Midbrain (tissue), 1 donor: ENCODE data around the gene EPHA1.

Experiments used
- DNase-seq: peaks from one replicate; lab custom pipeline; 2025; lab: John Stamatoyannopoulos, UW

Gene EPHA1

DNA sequence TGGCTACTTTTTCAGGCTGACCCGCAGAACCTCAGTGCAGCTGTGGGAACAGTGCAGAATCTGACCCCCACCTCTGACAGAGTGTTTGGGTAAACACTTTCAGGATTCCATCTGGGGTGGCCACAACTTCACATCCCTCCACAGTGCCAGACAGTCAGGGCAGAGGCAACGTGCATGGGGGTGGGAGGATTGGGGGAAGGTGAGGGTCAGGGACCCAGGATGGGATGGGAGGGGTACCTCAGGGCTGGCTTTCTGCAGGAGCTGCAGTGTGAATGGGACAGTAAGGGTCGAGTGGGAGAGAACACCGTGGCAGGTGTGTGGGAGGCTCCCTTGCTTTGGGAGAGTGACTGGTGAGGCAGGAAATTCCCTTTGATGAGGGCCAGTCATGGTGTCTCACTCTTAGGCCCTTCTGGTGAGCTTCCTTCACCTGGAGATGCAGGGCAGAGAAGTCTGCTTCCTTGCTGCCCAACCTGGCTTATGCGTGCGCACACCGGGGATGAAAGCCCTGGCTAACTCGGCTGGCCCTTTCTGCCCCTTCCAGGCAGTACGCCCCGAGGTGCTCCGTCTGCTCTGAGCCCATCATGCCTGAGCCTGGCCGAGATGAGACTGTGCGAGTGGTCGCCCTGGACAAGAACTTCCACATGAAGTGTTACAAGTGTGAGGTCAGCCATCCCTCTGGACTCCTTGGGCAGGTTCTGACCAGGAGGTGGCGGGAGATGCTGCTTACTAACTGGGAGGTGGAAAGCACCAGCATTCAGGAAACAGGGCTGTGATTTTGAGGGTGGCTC, 19.1 kb downstream of the EPHA1 start:
- no peak for DNase-seq

DNA sequence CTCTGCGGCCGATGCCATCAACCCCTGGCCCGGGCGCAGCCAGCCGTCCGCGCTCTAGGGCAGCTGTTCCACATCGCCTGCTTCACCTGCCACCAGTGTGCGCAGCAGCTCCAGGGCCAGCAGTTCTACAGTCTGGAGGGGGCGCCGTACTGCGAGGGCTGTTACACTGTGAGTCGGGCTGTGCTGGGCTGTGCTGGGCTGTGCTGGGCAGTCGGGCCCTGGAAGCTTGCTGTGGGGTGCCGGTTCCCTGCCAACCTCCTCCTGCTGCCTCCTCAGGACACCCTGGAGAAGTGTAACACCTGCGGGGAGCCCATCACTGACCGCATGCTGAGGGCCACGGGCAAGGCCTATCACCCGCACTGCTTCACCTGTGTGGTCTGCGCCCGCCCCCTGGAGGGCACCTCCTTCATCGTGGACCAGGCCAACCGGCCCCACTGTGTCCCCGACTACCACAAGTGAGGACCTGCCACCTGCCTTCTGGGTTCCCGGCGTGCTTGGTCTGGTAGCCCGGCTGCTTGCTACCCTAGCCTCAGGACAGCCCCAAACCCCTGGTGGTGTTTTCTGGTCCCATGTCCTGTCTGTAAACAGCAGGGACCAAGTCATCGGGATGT, 20.1 kb downstream of the EPHA1 start:
- DNase-seq: no peak

DNA sequence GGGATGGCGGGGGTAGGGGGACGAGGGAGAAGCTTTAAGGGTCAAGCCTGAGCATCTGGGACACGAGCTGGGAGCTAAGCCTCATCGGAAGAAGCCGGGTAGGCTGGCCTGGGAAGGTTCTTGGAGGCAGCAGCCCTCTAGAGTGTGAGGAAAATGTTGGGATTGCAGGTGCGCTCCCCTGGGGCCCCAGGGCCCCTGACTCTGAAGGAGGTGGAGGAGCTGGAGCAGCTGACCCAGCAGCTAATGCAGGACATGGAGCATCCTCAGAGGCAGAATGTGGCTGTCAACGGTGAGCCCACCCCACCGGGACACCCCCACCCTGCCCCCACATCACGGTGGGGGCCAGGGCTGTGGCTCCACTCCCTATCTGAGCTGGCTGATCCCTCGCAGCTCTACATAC, 20.6 kb downstream of the EPHA1 start:
- DNase-seq: no peak

DNA sequence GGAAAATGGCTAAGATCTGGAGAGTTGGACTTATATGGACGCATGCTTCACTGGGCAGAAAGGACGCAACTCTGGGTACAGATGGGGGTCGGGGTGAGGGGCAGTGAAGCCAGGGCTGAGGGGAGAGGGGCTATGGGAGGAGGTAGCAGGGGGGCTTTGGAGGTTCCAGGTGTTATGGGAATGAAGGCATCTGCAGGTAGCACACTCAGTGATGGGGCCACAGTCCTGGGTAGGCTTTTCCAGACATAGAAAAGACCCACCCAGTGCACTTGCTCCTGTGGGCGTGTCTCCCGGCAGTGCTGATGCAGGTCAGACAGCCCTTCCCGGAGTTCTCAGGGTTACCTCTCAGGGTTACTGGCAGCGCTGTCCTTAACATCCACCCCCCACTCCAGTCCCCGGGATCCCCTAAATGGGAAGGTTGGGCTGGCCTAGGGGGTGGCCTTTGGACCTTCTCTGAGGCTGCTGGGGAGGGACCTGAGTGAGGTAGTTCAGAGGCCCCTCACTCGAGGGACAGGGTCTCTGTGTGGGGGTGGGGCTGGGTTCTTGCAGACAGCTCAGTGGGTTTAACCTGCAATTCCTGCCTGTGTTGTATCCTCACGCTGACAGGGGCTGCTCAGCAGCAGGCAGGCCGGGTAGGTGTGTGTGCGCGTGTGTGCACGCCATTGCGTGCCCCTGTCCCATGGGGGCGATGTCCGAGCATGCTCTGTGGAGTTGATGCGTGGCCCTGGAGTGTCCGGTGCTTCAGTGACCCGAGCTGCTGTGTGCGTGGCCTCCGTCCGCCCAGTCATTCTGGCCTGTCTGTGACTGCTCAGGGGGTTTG, 21.3 kb downstream of the EPHA1 start:
- no peak for DNase-seq

DNA sequence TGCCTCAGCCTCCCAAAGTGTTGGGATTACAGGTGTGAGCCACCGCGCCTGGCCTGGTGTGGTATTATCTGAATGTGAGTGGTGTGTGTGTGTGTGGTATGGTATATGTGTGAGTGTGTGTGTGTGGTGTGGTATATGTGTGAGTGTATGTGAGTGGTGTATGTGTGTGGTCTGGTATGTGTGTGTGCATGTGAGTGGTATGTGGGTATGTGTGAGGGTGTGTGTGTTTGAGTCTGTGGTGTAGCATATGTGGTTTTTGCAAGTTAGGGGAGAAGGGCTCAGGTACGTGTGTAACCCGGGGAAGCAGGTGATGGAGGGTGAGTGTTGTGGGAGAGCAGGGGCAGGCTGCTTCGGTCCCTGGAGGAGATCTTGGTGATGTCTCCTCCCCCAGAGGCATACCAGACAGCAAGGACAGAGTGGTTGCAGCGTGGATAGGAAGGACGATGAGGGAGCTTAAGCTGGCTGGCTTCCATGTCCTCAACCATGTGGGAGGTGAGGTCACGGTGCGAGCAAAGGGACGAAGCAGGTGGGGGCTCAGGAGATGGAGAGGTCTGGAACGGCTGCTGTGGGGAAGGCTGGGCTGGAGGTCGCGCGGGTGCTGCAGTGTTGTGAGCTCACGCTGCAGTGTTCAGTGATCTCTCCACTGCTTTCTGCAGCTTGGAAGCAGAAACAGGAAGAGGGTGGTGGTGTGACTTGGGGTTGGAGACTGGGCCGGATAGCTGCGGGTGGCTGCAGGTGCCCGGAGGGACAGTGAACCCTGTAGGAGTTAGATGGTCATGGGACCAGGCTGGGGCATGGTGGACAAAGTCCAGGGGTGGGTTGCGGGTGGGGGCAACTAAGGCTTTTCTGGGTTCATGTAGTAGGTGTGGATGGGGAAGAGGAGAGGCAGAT, 22.5 kb downstream of the EPHA1 start:
- DNase-seq: peak; percentile 6

DNA sequence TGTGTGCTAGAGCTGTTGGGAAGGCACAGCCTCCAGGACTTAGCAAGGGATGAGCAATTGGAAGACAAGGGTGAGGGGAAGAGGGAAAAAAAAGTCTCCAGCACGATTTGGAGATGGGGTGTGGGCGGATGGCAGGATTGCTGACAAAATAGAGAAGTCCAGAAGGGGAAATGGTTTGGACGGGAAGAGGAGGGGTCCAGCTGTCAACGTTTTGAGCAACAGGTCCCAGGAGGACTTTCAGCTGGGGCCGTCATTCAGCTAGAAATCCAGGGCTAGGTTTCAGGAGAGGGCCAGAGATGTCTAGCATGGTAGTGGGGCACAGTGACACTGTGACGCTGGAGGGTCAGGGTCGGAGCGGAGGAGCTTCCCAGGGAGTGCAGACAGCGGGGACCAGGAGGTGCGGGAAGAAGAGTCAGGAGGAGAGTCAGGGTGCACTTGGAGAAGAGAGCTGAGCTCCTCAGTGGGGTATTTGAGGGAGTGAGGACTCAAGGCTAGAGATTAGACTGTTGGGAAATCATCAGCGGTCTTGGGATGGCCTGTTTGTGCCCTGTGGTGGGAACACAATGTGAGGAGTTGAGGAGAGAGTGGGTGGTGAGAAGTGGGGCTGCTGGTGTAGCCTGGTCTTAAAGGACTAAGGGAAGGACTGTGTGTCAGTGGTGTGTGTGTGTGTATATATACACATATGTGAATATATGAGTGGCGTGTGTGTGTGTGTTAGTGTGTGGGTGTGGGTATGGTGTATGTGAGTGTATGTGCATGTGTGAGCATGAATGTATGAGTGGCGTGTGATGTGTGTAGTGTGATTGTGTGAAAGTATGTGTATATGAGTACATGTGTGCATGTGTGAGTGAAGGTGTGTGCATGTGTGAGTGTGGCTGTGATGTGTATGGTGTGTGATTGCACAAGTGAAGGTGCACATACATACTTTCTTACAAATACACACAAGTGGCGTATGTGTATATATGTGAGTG, 23.7 kb downstream of the EPHA1 start:
- DNase-seq: peak; percentile 5

DNA sequence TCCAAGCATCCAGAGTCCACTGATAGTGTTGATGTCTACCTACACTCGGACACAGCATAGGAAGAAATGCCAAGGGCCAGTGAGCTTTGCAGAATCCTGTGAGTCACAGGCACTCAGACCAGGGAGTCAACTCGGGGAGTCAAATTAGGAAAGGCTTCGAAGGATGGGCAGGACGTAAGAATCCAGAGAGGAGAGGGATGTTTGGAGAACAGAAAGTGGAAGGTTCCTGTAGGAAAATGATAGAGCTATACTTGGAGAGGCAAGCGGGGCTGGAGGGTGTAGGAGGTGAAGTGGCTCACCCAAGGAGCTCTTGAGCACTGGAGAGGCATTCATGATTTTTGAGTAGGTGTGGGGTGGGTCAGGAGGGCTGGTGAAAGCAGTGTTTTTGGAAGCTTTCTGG, 24.5 kb downstream of the EPHA1 start:
- no peak for DNase-seq

DNA sequence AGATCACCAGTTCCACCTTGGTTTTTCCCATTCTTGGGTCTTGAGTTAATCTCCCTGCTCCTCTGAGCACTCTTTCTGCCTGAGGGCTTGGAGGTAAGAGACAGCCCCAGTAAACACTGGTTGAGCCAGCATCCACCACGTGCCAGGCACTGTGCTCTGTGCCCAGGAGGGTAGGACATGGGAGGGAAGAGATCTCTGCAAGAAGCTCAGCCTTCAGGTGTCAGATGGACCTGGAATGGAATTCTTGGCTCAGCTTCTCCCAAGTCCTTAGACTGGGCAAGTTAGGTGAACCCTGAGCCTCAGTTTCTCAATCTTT, 25.1 kb downstream of the EPHA1 start:
- DNase-seq: no peak

DNA sequence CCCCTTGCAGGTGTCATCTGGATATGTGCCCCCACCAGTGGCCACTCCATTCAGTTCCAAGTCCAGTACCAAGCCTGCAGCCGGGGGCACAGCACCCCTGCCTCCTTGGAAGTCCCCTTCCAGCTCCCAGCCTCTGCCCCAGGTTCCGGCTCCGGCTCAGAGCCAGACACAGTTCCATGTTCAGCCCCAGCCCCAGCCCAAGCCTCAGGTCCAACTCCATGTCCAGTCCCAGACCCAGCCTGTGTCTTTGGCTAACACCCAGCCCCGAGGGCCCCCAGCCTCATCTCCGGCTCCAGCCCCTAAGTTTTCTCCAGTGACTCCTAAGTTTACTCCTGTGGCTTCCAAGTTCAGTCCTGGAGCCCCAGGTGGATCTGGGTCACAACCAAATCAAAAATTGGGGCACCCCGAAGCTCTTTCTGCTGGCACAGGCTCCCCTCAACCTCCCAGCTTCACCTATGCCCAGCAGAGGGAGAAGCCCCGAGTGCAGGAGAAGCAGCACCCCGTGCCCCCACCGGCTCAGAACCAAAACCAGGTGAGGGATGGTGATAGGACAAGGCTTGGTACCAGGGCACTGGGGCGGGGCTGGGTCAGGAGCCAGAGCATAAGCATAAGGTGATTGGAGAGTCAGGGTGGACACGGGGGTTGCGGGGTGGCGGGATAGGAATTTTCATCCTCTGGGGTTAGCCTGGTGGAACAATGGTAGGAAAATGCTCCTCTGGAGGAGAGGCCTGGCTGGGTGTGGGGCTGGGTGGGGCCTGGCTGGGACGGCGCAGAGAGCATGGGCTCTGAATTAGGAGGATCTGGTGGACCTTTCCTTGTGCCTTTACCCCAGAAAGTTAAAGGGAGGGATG, 25.6 kb downstream of the EPHA1 start:
- no peak for DNase-seq

DNA sequence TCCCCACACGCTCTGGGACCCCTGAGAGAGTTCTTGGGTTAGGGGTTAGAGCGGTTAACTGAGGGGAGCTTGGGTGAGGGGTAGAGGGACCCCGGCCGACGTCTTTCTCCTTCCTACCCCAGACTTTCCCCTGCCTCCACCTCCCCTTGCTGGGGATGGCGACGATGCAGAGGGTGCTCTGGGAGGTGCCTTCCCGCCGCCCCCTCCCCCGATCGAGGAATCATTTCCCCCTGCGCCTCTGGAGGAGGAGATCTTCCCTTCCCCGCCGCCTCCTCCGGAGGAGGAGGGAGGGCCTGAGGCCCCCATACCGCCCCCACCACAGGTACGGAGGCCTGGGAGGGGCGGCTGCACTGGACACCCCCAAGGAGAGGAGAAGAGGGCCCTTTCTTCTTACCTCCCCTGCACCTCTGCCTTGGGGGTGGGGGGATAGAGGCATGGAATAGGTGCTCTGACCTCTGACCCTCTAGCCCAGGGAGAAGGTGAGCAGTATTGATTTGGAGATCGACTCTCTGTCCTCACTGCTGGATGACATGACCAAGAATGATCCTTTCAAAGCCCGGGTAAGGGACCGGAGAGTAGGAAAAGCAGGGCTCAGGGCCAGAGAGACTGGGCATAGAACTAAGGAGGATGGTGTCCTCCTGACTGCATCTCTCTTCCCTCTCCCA, 26.4 kb downstream of the EPHA1 start:
- DNase-seq: no peak

DNA sequence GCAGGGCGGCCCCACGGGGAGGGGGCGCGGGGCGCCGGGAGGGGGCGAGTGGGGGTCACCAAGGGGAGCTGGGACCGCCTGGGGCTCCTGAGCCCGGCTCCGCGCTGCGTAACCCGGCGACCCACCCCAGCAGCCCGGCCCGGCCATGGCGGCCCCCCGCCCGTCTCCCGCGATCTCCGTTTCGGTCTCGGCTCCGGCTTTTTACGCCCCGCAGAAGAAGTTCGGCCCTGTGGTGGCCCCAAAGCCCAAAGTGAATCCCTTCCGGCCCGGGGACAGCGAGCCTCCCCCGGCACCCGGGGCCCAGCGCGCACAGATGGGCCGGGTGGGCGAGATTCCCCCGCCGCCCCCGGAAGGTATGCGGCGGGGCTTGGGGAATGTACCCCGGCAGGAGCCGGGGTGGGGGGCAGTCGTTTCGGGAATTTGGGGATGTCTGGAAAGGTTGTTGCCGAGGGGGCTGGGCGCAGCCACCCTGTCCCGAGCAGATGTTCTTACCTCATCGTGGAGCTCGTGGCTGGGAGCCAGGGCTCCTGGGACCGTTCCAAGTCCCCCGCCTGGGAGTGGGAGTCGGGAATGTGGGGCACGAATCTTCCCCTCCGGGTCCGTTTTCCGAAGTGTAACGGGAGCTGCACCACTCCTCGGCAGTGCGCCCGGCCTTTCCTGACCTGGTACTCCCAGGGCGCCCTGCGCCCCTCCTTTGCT, 27.1 kb downstream of the EPHA1 start:
- DNase-seq: peak; percentile 16

DNA sequence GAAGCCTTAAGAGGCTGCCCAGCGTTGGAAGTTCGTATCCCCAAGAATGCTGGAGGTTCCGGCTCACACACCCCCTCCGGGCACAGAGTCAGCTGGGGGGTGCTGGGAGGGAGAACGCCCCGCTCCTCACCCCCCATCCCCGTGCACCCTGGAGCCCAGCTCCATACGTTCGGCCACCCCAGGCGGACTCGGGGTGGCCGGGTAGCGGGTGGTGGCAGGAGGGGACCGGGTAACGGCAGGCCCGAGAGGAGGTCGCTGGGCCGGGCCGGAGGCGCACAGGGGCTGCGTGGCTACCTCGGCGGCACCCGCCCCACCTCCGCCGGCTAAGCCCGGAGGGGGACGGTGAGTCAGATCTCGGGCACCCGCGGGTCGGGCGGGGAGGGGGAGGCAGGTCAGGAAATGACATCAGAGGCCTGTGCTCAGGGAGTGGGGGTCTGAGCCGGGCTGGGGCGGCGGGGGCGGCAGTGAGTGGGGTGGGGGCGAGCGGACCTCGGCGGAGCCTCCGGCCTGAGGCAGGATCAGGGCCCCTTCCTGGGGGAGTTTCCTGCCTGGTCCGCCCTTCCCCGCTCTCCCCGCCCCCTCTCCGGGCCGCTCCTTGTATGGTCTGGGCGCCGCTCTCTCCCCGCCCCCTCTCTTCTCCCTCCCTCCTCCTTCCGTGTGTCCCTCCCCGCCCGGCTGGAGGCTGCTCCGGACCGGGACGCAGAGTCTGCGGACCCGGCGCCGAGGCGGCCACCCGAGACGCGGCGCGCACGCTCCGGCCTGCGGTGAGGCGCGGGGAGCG, 27.8 kb downstream of the EPHA1 start, which contains the start of gene ZYX:
ZYX (plus strand) TSS at position 700 of the 781 bp plus-strand sequence. CDS start 227 bp downstream, outside the sequence.
- peak; percentile 83 for DNase-seq

DNA sequence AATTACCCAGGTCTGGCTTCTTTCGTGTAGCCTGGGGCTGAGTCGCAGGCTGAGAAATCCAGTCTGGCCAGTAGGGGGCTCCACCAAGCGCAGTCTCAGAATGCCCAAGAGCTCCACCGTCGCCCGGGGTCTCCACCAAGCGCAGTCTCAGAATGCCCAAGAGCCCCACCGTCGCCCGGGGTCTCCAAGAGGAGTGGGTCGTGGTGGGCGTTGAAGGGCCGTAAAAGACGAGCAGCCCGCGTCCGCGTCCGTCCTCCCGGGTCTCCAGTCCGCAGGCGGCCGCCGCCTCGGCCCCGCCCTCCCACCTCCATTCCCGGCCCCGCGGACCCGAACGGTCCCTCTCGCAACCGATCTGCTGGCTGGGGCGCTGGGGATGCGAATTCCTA, 28.4 kb downstream of the EPHA1 start:
- peak; percentile 91 for DNase-seq

DNA sequence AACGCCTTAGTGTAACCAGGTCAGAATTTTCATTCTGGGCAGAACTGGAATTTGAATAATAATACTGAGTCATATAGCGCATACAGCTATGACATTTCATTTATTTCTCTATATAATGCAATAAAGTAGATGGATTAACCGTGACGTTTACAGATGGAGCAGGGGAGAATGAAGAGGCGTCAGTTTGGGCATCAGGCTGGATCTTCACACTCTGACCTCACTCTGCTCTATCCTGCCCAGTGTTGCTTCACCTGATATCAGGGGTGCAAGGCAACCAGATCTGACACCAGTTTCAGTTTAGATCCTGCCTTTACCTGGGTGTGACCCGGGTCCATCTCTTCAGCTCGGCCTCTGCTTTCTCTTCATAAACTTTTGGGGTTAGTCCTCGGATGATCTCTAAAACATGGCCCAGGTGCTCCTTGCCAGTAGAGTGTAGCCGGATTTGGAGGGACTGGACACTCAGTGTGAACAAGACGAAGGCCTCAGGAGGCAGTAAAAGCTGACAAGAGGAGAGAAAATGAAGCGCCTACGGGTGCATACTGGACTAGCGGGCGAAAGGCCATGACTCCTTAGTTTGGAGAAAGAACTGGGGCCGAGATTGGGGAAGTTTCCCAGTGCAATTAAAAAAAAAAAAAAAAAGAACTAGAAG, 28.9 kb downstream of the EPHA1 start:
- no peak for DNase-seq

DNA sequence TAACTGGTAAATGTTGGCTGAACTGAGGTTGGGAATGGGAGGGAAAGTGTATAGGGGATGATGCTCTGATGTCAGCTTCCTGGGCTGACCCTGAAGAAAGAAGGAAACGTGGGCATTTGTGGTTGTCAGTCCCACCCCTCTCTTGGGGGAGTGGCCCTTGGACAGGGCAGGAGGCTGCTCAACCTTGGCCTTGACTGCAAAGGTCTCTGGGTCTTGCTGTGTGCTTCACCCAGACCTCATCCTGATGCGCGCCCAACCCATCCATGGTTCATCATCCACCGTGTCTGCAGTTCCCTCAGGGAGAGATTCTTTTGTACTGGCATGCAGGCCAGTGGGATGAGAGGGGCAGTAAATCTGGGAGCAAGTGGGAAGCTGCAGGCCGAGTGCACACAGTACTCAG, 32.3 kb downstream of the EPHA1 start:
- no peak for DNase-seq

DNA sequence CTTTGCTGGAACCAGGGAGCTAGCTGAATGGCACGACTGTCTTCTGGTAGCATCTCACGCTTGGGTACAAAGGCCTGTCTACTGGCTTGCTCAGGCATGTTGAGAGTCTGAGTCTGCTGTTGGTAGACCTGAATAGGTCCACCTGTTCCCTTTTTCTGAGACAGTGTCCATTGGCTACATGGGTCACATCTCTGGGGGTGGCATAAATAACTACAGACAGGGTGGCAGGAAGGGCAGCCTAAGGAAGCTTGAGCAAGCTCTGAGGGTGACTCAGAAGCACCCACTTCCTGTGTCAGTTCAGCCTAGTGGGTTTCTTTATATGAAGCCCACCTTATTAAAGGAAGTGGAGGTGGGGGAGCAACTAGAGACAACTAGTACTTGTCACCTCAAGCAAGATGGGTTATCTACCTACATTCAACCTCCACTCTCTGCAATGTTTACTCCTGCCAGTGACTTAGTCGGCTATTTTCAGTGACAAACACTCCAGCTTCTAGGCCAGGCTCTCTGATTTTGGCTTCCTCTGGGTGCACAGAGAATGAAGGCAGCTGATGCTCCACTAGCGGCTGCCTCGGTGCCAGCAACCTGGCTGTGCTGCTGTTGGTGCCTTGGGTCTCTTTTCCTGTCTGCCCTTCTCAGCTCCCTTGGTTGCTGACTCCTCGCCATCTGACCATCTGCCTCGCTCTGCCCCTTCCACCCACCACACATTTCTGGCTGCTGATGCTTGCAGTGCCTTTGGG, 33.2 kb downstream of the EPHA1 start:
- DNase-seq: no peak

DNA sequence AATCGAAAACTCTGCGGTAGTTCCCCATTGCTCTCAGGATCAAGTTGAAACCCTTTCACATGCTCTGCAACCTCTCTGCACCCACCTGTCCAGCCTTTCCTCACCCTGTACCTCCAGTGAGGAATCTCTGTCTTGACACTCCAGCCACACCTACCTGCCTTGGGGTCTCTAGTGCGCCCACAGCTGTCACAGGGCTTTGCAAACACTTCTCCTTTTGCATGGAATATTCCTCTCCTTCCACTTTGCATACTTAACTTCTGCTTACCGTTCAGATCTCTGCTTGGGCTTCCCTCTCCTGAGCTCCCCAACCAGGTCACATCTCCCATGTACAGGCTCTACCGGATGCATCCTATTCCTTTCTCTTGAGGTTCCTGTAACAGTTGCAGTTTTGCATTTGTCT, 34.1 kb downstream of the EPHA1 start:
- no peak for DNase-seq
